HG03457 (cell line): ENCODE data around the gene TLR9.
"Not testable (repeated sequence)": the region's sequence is repeated elsewhere in the genome, so short reads cannot be mapped to it uniquely, and the experiment has no call there.

Experiments
- ATAC-seq: cut with Tn5 transposase; IDR thresholded peaks from one replicate; pipeline ENCODE4 v1.9.1; 2021; ENCODE audit warnings: moderate number of reproducible peaks; ENCODE audit not compliant: unreplicated experiment

The TLR9 gene

DNA sequence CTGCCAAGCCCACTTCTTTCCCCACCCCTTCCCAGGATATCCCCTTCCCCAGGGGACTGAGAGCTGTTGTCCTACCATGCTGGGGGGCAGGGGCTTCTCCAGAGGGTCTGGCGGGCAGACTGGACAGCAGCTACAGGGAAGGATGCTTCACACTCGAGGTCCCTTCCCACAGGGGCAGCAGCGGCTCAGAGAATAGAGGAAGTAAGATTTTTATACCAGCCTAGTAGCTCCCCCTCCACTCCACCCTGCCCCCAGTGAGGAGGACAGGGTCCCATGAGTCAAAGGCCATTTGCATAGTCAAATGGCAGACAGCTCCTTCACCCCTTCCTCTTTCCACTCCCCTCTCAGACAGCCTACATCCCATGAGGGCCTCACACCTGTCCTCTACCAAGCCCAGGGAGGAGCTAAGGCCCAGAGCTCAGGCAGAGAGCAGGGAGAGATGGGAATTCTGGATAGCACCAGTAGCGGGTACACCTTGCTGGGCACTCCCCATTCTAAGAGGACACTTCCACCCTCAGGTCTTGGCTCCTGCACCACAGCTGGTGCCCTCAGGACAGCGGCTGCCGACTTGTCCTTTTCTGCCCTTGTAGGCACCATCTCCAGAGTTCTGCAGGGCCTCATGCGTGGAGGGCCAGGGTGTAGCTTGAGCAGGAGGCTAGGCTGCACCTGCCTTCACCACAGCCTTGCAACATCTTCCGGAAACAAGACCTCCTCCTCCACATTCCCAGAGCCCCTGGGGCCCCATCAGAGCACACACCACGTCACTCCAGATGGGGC lies at the start of gene TLR9:
Gene TLR9 (minus strand): TSS at position 194 of the 777 bp plus-strand sequence. CDS start 116 bp downstream, at position 78.
- ATAC-seq = peak; percentile 69

DNA sequence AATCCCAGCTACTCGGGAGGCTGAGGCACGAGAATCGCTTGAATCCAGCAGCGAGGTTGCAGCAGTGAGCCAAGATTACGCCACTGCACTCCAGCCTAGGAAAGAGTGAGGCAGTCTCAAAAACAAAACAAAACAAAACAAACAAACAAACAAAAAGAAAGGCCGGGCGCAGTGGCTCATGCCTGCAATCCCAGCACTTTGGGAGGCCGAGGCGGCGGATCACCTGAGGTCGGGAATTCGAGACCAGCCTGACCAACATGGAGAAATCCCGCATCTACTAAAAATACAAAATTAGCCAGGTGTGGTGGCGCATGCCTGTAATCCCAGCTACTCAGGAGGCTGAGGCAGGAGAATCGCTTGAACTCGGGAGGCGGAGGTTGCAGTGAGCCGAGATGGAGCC lies 49.3 kb upstream of the TLR9 start:
- not testable (repeated sequence) for ATAC-seq

DNA sequence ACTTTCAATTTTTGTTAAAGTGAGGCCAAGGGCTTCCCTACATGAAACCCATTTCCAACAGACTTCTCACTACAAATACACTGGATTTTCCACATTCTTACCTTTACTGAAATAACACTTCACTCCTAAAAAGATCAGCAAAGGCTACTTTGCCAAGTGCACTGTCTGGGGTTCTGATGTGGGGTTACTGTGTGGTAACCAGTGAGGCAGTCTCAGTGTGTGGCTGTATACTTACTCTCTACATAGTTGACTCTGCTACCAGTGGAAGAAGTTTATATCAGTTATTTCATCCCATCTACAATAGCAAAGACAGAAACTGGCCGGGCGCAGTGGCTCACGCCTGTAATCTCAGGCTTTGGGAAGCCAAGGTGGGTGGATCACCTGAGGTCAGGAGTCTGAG lies 47.4 kb upstream of the TLR9 start:
- no peak for ATAC-seq

DNA sequence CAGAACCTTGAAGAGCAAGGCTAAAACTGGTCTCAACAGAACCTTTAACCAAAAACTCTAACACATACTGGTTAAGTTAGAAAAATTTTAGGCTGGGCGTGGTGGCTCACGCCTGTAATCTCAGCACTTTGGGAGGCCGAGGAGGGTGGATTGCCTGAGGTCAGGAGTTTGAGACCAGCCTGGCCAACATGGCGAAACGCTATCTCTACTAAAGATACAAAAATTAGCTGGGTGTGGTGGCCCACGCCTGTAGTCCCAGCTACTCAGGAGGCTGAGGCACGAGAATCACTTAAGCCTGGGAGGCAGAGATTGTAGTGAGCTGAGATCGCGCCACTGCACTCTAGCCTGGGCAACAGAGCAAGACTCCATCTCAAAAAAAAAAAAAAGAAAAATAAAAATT lies 46.7 kb upstream of the TLR9 start:
- ATAC-seq = not testable (repeated sequence)

- ATAC-seq = no peak
These were observed 44.9 kb upstream of the TLR9 start for GRCh38 chr3:52270252-52270754.

DNA sequence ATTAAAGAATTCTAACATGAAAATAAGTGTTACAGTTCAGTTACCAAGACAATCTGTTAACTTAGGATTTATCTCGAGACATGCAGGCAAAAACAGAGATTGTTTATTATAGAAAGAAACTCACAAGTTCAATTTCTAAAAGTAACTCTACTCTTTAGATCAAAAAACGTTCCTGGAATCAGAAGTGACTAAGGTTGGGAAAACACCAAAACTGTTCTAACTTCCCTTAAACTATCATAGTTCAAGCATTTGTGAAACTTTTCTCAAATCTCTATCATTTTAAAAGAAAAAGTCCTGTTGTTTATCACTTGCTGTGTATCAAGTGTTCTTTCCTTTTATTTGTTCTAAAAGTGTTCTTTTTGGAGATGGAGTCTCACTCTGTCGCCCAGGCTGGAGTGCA lies 44.3 kb upstream of the TLR9 start:
- no peak for ATAC-seq

- no peak for ATAC-seq
These were observed 42.6 kb upstream of the TLR9 start for GRCh38 chr3:52268036-52268435.

DNA sequence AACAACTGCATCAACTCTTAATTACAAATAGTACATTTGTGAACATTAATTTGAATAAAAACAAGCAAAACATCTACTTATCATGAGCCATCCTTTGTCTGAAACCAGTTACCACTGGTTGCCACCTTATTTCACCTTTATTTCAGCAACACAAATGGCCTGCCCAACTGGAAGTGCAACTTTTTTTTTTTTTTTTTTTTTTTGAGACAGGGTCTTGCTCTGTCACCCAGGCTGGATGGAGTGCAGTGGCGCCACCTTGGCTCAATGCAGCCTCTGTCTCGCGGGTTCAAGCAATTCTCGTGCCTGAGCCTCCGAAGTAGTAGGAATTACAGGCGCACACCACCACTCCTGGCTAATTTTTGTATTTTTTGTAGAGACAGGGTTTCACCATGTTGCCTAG lies 39.9 kb upstream of the TLR9 start:
- ATAC-seq = no peak

DNA sequence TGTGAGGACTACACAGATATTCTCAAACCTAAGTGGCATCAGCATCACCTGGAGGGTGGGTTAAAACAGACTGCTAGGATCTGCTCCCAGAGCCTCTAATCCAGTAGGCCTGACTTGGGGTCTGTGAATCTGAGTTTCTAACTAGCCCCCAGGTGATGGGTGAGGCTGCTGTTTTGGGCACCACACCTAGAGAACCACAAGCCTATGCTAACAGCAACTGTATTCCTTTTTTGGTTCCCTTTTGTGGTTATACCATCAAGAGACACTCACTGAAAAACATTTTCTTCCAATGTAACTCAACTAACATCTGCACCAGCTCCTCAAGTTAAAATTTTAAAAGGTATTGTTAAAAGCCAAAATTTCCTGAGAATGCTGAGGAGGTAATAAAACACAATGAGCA lies 37.0 kb upstream of the TLR9 start:
- ATAC-seq = no peak

- no peak for ATAC-seq
These were observed 34.0 kb upstream of the TLR9 start for GRCh38 chr3:52259448-52259847.

GRCh38 chr3:52259035-52259434 lies 33.6 kb upstream of the TLR9 start:
- ATAC-seq = no peak

DNA sequence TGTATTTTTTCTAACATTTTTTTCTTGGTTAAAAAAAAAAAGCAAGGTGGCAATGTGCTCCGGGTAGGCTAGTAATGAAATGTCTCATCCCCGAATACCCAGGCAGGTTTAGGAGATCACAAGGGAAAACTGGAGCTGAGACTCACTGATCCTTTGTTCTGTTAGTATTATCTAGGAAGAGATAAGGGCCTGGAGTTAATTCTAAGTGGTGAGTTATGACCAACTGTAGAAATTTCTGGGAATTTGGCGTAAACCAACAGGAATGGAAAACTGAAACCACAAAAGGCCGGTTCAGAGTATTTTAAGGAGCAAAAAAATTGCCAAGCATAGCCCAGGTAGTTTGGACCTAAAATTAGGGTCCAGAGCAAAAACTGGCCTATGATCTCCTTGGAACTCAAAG lies 32.5 kb upstream of the TLR9 start:
- ATAC-seq = no peak

GRCh38 chr3:52256622-52257021 lies 31.2 kb upstream of the TLR9 start:
- ATAC-seq = no peak

GRCh38 chr3:52256159-52256558 lies 30.7 kb upstream of the TLR9 start:
- ATAC-seq = no peak

GRCh38 chr3:52254608-52255007 lies 29.2 kb upstream of the TLR9 start:
- no peak for ATAC-seq

DNA sequence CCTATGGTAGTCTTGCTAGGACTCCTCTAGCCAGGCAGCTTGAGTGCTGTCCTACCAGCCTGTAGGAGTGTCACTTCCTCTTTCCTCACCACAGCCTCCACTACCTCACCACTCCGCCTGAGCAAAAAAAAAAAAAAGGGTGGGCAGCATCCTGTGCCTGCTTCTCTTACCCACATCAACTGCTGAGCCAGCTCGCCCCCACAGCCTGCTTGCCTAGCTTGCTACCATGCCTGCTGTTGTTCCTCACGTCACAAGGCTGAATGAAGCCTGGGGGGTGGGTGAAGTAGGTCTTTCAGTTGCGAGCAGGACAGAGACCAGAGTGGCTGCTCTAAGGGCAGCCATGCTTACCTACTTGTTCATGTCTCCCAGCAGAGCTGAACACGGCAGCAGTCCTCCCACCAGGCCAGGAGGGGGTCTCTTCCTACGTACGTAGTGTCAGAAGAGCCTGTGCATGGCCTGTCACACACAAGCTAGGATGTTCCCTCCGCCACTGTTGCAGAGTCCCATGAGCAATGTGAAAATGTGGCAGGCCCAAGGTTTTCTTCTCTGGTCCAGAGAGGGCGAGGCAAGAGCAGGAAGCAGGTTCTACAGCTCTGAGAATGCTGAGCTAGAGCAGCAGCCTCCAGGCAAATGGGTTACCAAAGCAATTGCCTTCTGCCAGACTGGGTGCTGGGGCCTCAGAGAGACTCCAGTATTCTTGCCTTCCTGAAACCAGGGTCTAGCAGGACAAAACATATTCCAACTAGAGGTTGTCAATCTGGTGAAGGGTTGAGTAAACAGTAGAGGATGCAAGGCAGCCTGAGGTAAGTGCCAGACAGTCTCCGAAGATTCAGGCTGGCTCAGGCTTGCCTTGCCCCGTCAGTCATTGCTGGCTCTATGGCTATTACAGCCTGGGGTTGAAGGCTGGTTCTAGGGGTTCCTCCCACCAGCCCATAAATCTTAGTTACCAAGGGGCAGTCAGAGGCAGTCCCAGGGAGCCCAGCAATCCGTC lies 28.2 kb upstream of the TLR9 start:
- ATAC-seq = peak; percentile 77

DNA sequence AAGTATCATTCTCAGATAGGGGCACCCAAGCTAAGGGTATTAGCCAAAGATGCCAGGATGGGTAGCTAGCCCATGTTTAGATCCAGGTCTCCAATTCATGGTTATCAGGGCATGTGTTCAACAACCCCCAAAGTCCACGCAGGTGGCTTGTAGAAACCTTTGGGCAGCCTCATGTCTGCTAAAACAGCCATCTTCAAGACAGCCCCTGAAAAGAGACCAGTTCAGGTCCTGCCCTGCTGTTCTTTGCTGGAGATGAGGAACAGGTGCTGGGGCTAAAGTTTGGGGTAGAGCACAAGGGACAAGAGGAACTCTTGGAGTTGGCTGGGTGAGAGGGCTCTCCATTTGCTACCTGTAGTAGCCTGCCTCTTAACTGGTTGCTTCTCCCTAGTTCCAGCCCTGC lies 24.7 kb upstream of the TLR9 start:
- no peak for ATAC-seq

DNA sequence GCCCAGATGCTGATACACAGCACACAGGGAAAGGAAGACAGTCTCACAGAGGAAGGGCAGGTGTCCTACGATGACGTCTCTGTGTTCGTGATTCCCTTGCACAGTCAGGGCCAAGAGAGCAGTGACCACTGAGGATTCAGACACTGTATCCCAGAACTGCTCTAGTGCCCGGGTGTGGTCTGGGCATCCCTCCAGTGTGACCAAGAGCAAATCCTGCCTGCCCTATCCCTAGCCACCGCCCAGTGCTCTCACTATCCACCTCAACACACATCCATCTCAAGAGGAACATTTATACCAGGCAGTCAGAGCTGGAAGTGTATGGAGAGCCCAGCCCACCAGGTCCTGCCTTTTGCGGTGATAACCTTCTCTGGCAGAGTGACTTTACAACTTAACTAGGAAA lies 24.2 kb upstream of the TLR9 start:
- ATAC-seq = no peak

DNA sequence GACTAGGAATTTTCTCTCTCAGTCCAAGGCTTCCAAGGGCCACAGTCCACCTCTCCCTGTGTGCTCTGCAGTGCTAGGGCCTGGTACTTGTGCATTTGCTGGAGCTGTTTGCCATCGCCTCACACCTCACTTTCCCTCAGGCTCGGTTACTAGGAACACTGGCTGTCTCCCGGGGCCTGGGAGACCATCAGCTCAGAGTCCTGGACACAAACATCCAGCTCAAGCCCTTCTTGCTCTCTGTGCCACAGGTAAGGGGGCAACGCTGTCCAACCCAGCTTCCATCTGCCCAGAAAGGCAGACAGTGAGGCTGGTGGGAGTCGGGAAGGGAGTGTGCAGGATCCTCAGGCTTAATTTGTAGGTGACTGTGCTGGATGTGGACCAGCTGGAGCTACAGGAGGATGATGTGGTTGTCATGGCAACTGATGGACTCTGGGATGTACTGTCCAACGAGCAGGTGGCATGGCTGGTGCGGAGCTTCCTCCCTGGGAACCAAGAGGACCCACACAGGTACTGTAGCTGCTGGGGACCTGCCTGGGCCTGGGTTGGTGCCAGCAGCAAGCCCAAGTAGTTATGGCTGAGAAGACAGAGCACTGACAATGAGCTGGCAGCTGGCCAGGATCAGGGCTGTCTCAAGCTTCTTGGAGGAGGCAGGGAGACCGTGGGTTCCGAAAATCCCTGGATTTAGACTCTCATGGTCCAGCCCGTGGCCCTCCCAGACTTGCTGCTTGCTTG lies 23.5 kb upstream of the TLR9 start:
- ATAC-seq = no peak

DNA sequence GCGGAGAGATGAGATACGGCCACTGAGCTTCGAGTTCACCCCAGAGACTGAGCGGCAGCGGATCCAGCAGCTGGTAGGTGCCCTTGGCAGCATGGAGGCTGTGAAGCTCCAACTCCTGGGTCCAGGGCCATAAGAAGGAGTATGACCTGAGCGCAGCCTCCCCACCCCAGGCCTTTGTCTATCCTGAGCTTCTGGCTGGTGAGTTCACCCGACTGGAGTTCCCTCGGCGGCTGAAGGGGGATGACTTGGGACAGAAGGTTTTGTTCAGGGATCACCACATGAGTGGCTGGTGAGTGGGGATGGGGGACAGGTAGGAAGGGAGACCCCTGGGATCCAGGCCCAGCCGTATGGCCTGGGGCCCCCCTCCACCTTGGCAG lies 22.7 kb upstream of the TLR9 start:
- no peak for ATAC-seq
